HG03575 (cell line): ENCODE results near the gene NFIB.

Experiments
- ATAC-seq: cut with Tn5 transposase; IDR thresholded peaks from one replicate; pipeline ENCODE4 v1.9.1; 2021; ENCODE audit not compliant: unreplicated experiment, insufficient number of reproducible peaks, low FRiP score; ENCODE audit errors: extremely low read depth

The NFIB gene

GRCh38 chr9:14148501-14149103 lies 165.3 kb downstream of the NFIB start:
- no peak for ATAC-seq

GRCh38 chr9:14147738-14148137 lies 166.2 kb downstream of the NFIB start:
- ATAC-seq: no peak

- no peak for ATAC-seq
Observed at GRCh38 chr9:14146201-14146874, 167.6 kb downstream of the NFIB start.

GRCh38 chr9:14144215-14144614 lies 169.7 kb downstream of the NFIB start:
- no peak for ATAC-seq

- no peak for ATAC-seq
Observed at GRCh38 chr9:14141699-14142098, 172.2 kb downstream of the NFIB start.

GRCh38 chr9:14140096-14140697 lies 173.7 kb downstream of the NFIB start:
- ATAC-seq: no peak

GRCh38 chr9:14139287-14139686 lies 174.7 kb downstream of the NFIB start:
- no peak for ATAC-seq

GRCh38 chr9:14136646-14137370 lies 177.1 kb downstream of the NFIB start:
- no peak for ATAC-seq

- no peak for ATAC-seq
Observed at GRCh38 chr9:14136047-14136635, 177.8 kb downstream of the NFIB start.

- ATAC-seq: no peak
Observed at GRCh38 chr9:14135421-14135820, 178.5 kb downstream of the NFIB start.

GRCh38 chr9:14133394-14133793 lies 180.5 kb downstream of the NFIB start:
- ATAC-seq: no peak

GRCh38 chr9:14132775-14133174 lies 181.2 kb downstream of the NFIB start:
- ATAC-seq: no peak

- no peak for ATAC-seq
Observed at GRCh38 chr9:14131356-14132088, 182.4 kb downstream of the NFIB start.

GRCh38 chr9:14127656-14128055 lies 186.3 kb downstream of the NFIB start:
- ATAC-seq: no peak

GRCh38 chr9:14119694-14120514 lies 194.0 kb downstream of the NFIB start:
- ATAC-seq: no peak

- ATAC-seq: no peak
Observed at GRCh38 chr9:14112226-14112625, 201.7 kb downstream of the NFIB start.

- ATAC-seq: no peak
Observed at GRCh38 chr9:14111696-14112095, 202.2 kb downstream of the NFIB start.

- no peak for ATAC-seq
Observed at GRCh38 chr9:14107977-14108376, 206.0 kb downstream of the NFIB start.
